ENCODE data around the gene AMN. TPM values are rescaled to one million over a fixed set of nuclear protein-coding genes. Genes with fewer than 3 reads are reported as not detected.

AMN gene
- total RNA-seq, 4 donors from 2014 or later, result 0.11 to 0.32 TPM; not detected in 2

DNA sequence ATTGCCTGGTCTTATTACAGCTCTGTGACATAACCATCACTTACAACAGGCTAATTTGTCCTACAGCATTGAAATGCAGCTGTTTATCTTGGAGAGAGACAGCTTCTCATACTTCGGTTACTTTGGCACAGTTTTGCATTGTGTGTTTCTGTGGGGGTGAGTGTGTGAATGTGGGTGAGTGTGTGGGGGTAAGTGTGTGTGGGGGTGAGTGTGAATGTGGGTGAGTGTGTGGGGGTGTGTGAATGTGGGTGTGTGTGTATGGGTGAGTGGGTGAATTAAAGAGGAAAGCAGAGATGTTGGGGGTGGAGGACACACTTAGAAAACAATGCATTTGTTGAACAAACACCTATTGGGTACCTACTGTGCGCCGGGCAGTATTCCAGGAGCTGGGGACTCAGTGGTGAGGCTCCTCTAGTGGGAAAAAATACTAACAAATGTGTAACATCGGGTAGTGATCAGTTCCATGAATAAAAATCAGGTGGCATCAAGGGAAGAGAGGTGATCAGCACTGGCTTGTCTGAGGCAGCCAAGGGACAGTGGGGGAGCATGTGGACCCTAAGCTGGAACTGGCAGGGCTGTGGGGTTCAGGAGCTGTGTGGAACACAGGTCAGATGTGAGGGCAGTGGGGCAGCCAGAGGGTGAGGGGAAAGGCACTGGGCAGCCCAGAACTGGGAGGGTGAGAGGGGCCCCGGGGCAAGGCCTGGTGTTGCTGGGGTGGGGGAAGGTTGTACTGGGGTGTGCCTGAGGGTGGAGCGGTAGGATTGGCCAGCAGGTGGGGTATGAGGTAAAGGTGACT is 44.1 kb upstream of the AMN start:
- TF ChIP-seq, protein P1, sequence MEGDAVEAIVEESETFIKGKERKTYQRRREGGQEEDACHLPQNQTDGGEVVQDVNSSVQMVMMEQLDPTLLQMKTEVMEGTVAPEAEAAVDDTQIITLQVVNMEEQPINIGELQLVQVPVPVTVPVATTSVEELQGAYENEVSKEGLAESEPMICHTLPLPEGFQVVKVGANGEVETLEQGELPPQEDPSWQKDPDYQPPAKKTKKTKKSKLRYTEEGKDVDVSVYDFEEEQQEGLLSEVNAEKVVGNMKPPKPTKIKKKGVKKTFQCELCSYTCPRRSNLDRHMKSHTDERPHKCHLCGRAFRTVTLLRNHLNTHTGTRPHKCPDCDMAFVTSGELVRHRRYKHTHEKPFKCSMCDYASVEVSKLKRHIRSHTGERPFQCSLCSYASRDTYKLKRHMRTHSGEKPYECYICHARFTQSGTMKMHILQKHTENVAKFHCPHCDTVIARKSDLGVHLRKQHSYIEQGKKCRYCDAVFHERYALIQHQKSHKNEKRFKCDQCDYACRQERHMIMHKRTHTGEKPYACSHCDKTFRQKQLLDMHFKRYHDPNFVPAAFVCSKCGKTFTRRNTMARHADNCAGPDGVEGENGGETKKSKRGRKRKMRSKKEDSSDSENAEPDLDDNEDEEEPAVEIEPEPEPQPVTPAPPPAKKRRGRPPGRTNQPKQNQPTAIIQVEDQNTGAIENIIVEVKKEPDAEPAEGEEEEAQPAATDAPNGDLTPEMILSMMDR (IDR thresholded peaks at IDR 0.05), result no peak
- TF ChIP-seq POLR2A (IDR thresholded peaks at IDR 0.05; ENCODE audit: low read depth) (no peak), POLR2AphosphoS5 (IDR thresholded peaks at IDR 0.05) (no peak), EP300 (IDR thresholded peaks at IDR 0.05) (no peak)
- no peaks in the 10 kb centered on the region for H3K27me3 ChIP-seq
- H3K4me3 ChIP-seq, result no peak overlapping the region
- 93% methylated on average over 6 of the region's 6 CpGs for WGBS
- H3K4me1 ChIP-seq, result no peaks in the 10 kb centered on the region
- DNase-seq (ENCODE audit: extremely low spot score), result no peak
- H3K36me3 ChIP-seq, result peaks cover 18 to 44% (median 24%) of the 10 kb centered on the region in 4 donors
- H3K27ac ChIP-seq (replicated peaks in 1 of 4), result no peak overlapping the region
- no peaks in the 10 kb centered on the region for H3K9me3 ChIP-seq
- intact Hi-C loops (cut with DNase I), result no loop called here

DNA sequence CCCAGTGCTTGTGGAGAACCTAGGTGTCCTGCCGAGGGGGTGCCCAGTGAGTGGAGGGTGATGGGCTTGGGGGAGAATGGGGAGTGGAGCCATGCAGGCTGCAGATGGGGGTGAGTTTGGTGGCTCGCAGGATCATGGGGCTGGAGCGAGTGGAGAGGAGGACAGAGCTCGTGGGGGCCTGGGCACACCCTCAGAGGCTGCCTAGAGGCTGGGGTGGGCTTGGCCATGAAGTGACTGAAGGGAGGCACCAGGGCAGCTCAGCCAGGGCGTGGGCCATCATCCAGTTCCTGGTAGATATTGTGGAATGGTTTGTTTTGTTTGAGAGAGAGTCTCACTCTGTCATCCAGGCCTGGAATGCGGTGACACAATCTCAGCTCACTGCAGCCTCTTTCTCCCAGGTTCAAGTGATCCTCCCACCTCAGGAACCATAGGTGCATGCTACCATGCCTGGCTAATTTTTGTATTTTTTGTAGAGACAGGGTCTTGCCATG is 43.4 kb upstream of the AMN start:
- H3K27ac ChIP-seq (replicated peaks in 1 of 4), result no peak overlapping the region
- no peak for DNase-seq (ENCODE audit: extremely low spot score)
- TF ChIP-seq EP300 (IDR thresholded peaks at IDR 0.05) (no peak), POLR2A (IDR thresholded peaks at IDR 0.05; ENCODE audit: low read depth) (no peak)
- intact Hi-C loops (cut with DNase I), result no loop called here
- H3K4me1 ChIP-seq, result no peaks in the 10 kb centered on the region
- H3K36me3 ChIP-seq, result peaks cover 18 to 42% (median 23%) of the 10 kb centered on the region in 4 donors
- H3K27me3 ChIP-seq, result no peaks in the 10 kb centered on the region
- no peak overlapping the region for H3K4me3 ChIP-seq
- no peaks in the 10 kb centered on the region for H3K9me3 ChIP-seq
- WGBS, result over 99% methylated on average over 6 of the region's 6 CpGs

DNA sequence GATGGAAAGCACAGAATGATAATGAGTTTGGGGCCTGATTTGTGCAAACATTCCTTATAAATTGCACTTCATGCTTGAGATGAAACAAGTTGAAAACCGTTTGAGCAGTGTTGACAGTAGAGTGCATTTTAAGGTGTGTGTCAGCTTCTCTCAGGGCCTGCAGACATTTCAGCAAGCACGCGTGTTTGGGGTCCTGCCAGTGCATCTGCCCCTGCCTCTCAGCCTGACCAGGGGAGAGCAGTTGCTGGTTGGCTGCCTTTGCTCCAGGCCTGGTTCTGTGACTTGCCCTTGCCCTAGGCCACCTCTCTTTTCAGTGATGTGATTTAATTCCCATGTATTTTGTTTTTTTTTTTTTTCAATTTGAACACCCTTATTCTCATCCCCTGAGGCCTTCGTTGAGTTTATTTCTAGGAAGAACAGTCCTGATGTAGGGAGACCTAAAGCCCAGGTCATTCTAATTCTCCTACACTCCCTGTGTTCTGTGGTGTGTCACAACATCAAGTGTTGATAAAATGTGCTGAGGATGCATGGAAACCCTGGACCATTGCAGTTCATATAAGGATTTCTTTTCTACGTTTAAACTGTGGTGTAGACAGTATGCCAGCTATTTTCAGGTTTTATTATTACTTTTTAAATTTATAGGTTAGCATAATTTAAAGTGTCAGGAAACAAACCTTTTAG is 40.1 kb upstream of the AMN start:
- Histone ChIP-seq H3K27me3 (no peaks in the 10 kb centered on the region), H3K4me1 (no peaks in the 10 kb centered on the region), H3K36me3 (peaks cover 4 to 43% (median 16%) of the 10 kb centered on the region in 4 donors), H3K27ac (replicated peaks in 1 of 4) (no peak overlapping the region), H3K4me3 (no peak overlapping the region), H3K9me3 (no peaks in the 10 kb centered on the region)
- intact Hi-C loops (cut with DNase I), result no loop called here
- 80% methylated on average over 5 of the region's 5 CpGs for WGBS
- DNase-seq (ENCODE audit: extremely low spot score), result no peak
- TF ChIP-seq POLR2A (IDR thresholded peaks at IDR 0.05; ENCODE audit: low read depth) (no peak), EP300 (IDR thresholded peaks at IDR 0.05) (no peak), POLR2AphosphoS5 (IDR thresholded peaks at IDR 0.05) (no peak)
- TF ChIP-seq, protein P1 (IDR thresholded peaks at IDR 0.05), result no peak

DNA sequence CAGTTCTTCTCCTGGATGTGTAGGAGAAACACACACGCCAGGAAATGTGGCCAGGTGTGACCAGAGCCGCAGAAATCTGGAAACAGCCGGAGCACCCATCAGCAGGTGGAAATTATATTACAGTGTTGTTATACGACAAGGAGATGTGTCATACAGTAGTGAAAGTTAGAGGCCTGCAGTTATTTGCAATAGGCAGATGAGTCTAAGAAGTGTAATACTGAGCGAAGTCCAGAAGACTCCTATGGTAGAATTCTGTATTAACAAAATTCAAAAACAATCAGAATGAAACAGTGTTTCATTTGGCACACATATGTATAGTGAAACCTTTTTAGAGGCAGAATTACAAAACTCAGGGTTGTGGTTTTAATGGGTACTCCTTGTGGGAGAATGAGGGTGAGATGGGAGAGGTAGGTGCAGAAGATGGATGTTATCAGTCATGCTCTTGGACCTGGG is 39.3 kb upstream of the AMN start:
- Histone ChIP-seq H3K4me1 (no peaks in the 10 kb centered on the region), H3K4me3 (no peak overlapping the region), H3K36me3 (peaks cover 0 to 45% (median 13%) of the 10 kb centered on the region in 4 donors), H3K27ac (replicated peaks in 1 of 4) (no peak overlapping the region), H3K27me3 (no peaks in the 10 kb centered on the region), H3K9me3 (no peaks in the 10 kb centered on the region)
- no peak for DNase-seq (ENCODE audit: extremely low spot score)
- intact Hi-C loops (cut with DNase I), result no loop called here
- TF ChIP-seq POLR2AphosphoS5 (IDR thresholded peaks at IDR 0.05) (no peak), POLR2A (IDR thresholded peaks at IDR 0.05; ENCODE audit: low read depth) (no peak), EP300 (IDR thresholded peaks at IDR 0.05) (no peak)
- TF ChIP-seq, protein P1 (IDR thresholded peaks at IDR 0.05), result no peak
- 90% methylated on average over 5 of the region's 5 CpGs for WGBS

DNA sequence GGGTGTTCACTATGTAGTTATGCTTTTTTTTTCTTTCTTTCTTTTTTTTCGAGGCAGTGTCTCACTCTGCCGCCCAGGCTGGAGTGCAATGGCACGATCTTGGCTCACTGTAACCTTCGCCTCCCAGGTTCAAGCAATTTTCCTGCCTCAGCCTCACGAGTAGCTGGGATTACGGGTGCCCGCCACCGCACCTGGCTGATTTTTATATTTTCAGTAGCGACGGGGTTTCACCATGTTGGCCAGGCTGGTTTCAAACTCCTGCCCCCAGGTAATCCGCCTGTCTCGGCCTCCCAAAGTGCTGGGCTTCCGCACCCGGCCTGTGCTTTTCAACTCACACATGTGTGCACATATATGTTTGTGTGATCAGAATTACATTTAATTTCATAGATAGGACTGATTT is 38.9 kb upstream of the AMN start:
- Histone ChIP-seq H3K4me1 (no peaks in the 10 kb centered on the region), H3K9me3 (no peaks in the 10 kb centered on the region), H3K27me3 (no peaks in the 10 kb centered on the region), H3K27ac (replicated peaks in 1 of 4) (no peak overlapping the region), H3K36me3 (peaks cover 0 to 49% (median 15%) of the 10 kb centered on the region in 4 donors), H3K4me3 (no peak overlapping the region)
- no peak for DNase-seq (ENCODE audit: extremely low spot score)
- WGBS, result 99% methylated on average over 14 of the region's 14 CpGs
- TF ChIP-seq EP300 (IDR thresholded peaks at IDR 0.05) (no peak), POLR2AphosphoS5 (IDR thresholded peaks at IDR 0.05) (no peak), POLR2A (IDR thresholded peaks at IDR 0.05; ENCODE audit: low read depth) (no peak)
- TF ChIP-seq, protein P1 (IDR thresholded peaks at IDR 0.05), result no peak
- intact Hi-C loops (cut with DNase I), result no loop called here
